H9 (cell line): ENCODE data around the gene TTC28. TPM values are rescaled to one million over a fixed set of nuclear protein-coding genes. Genes with fewer than 3 reads are reported as not detected.

Experiments
- DNase-seq: peaks from one replicate; pipeline ENCODE4 v3.0.0-alpha.2; 2017
- H2AFZ ChIP-seq: one replicate; pipeline ENCODE4 v1.6.1; 2013; ENCODE audit warnings: mild to moderate bottlenecking, low read length, control low read depth, moderate library complexity
- H2AK5ac ChIP-seq: 2 replicates; pipeline ENCODE4 v1.6.1; 2013; ENCODE audit warnings: low read length, control low read depth, mixed read lengths; ENCODE audit not compliant: insufficient read length
- H2BK120ac ChIP-seq: one replicate; pipeline ENCODE4 v1.6.1; 2013; ENCODE audit warnings: low read depth, mild to moderate bottlenecking, low read length, control low read depth, inconsistent platforms; ENCODE audit not compliant: poor library complexity, severe bottlenecking
- H2BK12ac ChIP-seq: 2 replicates; pipeline ENCODE4 v1.6.1; 2013; ENCODE audit warnings: low read length, control low read depth, mixed read lengths, low read depth; ENCODE audit not compliant: insufficient read length
- H2BK15ac ChIP-seq: 2 replicates; pipeline ENCODE4 v1.6.1; 2013; ENCODE audit warnings: low read depth, low read length, control low read depth
- H2BK20ac ChIP-seq: one replicate; pipeline ENCODE4 v1.6.1; 2013; ENCODE audit warnings: low read depth, mild to moderate bottlenecking, low read length, control low read depth, inconsistent platforms; ENCODE audit not compliant: poor library complexity, severe bottlenecking
- H2BK5ac ChIP-seq: 2 replicates; pipeline ENCODE4 v1.6.1; 2013; ENCODE audit warnings: low read length, control low read depth, mixed read lengths; ENCODE audit not compliant: insufficient read length
- H3K14ac ChIP-seq: 2 replicates; pipeline ENCODE4 v1.6.1; 2013; ENCODE audit warnings: low read length, control low read depth; ENCODE audit not compliant: insufficient read depth
- H3K18ac ChIP-seq: 2 replicates; pipeline ENCODE4 v1.6.1; 2013; ENCODE audit warnings: low read depth, mild to moderate bottlenecking, mixed read lengths, low read length, control low read depth; ENCODE audit not compliant: insufficient read length
- H3K23ac ChIP-seq: 2 replicates; pipeline ENCODE4 v1.6.1; 2013; ENCODE audit warnings: low read length, control low read depth, mixed read lengths, low read depth; ENCODE audit not compliant: insufficient read length
- H3K23me2 ChIP-seq: 2 replicates; pipeline ENCODE4 v1.6.1; 2013; ENCODE audit warnings: low read depth, mild to moderate bottlenecking, mixed read lengths, low read length, control low read depth; ENCODE audit not compliant: insufficient read length, poor library complexity, severe bottlenecking
- H3K27ac ChIP-seq: 2 replicates; pipeline ENCODE4 v1.5.1; 2013; ENCODE audit warnings: low read length, control low read depth, mixed read lengths, low read depth; ENCODE audit not compliant: insufficient read length
- H3K27me3 ChIP-seq: 2 replicates; pipeline ENCODE4 v1.6.1; 2013; ENCODE audit warnings: low read length, control low read depth, inconsistent platforms; ENCODE audit not compliant: insufficient read depth
- H3K4ac ChIP-seq: 2 replicates; pipeline ENCODE4 v1.6.1; 2013; ENCODE audit warnings: low read depth, mild to moderate bottlenecking, control low read depth, inconsistent platforms, low read length, moderate library complexity
- H3K4me1 ChIP-seq: 2 replicates; pipeline ENCODE4 v1.6.1; 2013; ENCODE audit warnings: low read length, control low read depth, inconsistent platforms; ENCODE audit not compliant: insufficient read depth
- H3K4me2 ChIP-seq: 2 replicates; pipeline ENCODE4 v1.6.1; 2013; ENCODE audit warnings: low read length, control low read depth, mixed read lengths; ENCODE audit not compliant: insufficient read length, insufficient read depth
- H3K56ac ChIP-seq: 2 replicates; pipeline ENCODE4 v1.6.1; 2013; ENCODE audit warnings: low read depth, mild to moderate bottlenecking, mixed read lengths, low read length, control low read depth; ENCODE audit not compliant: insufficient read length
- H3K79me1 ChIP-seq: 2 replicates; pipeline ENCODE4 v1.6.1; 2013; ENCODE audit warnings: low read depth, mild to moderate bottlenecking, moderate library complexity, low read length, control low read depth, inconsistent platforms; ENCODE audit not compliant: insufficient read depth, poor library complexity, severe bottlenecking
- H3K79me2 ChIP-seq: 2 replicates; pipeline ENCODE4 v1.6.1; 2013; ENCODE audit warnings: low read length, control low read depth, inconsistent platforms; ENCODE audit not compliant: insufficient read depth
- H3K9ac ChIP-seq: 2 replicates; pipeline ENCODE4 v1.6.1; 2013; ENCODE audit warnings: low read length, control low read depth, mixed read lengths; ENCODE audit not compliant: insufficient read length; ENCODE audit errors: extremely low read depth
- H3K9me3 ChIP-seq: one replicate; pipeline ENCODE4 v1.6.1; 2013; ENCODE audit warnings: low read depth, low read length, inconsistent platforms; ENCODE audit not compliant: control insufficient read depth
- H3T11ph ChIP-seq: one replicate; pipeline ENCODE4 v1.6.1; 2013; ENCODE audit warnings: mild to moderate bottlenecking, low read length, control low read depth, inconsistent platforms
- H4K20me1 ChIP-seq: one replicate; pipeline ENCODE4 v1.6.1; 2013; ENCODE audit not compliant: control insufficient read depth, insufficient read length, insufficient read depth
- H4K5ac ChIP-seq: 2 replicates; pipeline ENCODE4 v1.6.1; 2013; ENCODE audit warnings: low read depth, mild to moderate bottlenecking, mixed read lengths, low read length, control low read depth; ENCODE audit not compliant: insufficient read length
- H4K8ac ChIP-seq: replicated peaks from 2 replicates; pipeline ENCODE4 v1.6.1; 2013; ENCODE audit warnings: low read length, control low read depth, mixed read lengths, low read depth; ENCODE audit not compliant: insufficient read length
- H4K91ac ChIP-seq: 2 replicates; pipeline ENCODE4 v1.6.1; 2013; ENCODE audit warnings: low read depth, mild to moderate bottlenecking, moderate library complexity, mixed read lengths, low read length, control low read depth; ENCODE audit not compliant: insufficient read length
- H3K27ac Mint-ChIP-seq, 3 experiments: 2 replicates in 2 of 3; 3 replicates in 1 of 3; pipeline ENCODE4 v1.8.0; 2020 to 2021; ENCODE audit warnings: mixed read lengths in 3 of 3, mild to moderate bottlenecking in 1 of 3, moderate library complexity in 1 of 3
- H3K27me3 Mint-ChIP-seq: 2 replicates; pipeline ENCODE4 v1.8.0; 2021; ENCODE audit warnings: low read depth, mild to moderate bottlenecking, moderate library complexity, mixed read lengths
- H3K36me3 Mint-ChIP-seq, 3 experiments: 2 replicates in 2 of 3; 3 replicates in 1 of 3; pipeline ENCODE4 v1.8.0; 2020 to 2021; ENCODE audit warnings: low read depth in 3 of 3, mixed read lengths in 3 of 3; ENCODE audit not compliant: insufficient read depth in 1 of 3
- H3K4me1 Mint-ChIP-seq, 2 experiments: 2 replicates each; pipeline ENCODE4 v1.8.0; 2020; ENCODE audit warnings: mixed read lengths in 2 of 2
- H3K4me3 Mint-ChIP-seq, 2 experiments: 2 replicates in 1 of 2; 3 replicates in 1 of 2; pipeline ENCODE4 v1.8.0; 2020 to 2021; ENCODE audit warnings: mild to moderate bottlenecking in 2 of 2, mixed read lengths in 2 of 2, moderate library complexity in 1 of 2
- H3K9me3 Mint-ChIP-seq, 2 experiments: 2 replicates in 1 of 2; 3 replicates in 1 of 2; pipeline ENCODE4 v1.8.0; 2020; ENCODE audit warnings: mild to moderate bottlenecking in 2 of 2, mixed read lengths in 2 of 2, moderate library complexity in 1 of 2
- WGBS: extraction: QIAGEN DNeasy Blood & Tissue Kit; methylation state at CpG from one replicate; pipeline ENCODE4 v1.1.7; 2013; ENCODE audit warnings: missing lambda C conversion rate, low lambda C conversion rate, mixed read lengths; ENCODE audit not compliant: insufficient read length; ENCODE audit errors: extremely low coverage; 5-methylcytosine and 5-hydroxymethylcytosine counted together
- total RNA-seq: library from RNA; stranded (reverse); gene quantifications from 2 replicates; pipeline ENCODE4 v1.2.1, GENCODE V29; 2021
- TF ChIP-seq, protein P1 (sequence below): fragments of 200-600 bp; sonication (generic); conservative IDR thresholded peaks from 3 replicates; pipeline ENCODE4 v1.8.0; 2021; ENCODE audit warnings: antibody characterized with exemption, mild to moderate bottlenecking

TTC28 gene
- total RNA-seq, 1 experiment from 2014 or later = 13.6 TPM

DNA sequence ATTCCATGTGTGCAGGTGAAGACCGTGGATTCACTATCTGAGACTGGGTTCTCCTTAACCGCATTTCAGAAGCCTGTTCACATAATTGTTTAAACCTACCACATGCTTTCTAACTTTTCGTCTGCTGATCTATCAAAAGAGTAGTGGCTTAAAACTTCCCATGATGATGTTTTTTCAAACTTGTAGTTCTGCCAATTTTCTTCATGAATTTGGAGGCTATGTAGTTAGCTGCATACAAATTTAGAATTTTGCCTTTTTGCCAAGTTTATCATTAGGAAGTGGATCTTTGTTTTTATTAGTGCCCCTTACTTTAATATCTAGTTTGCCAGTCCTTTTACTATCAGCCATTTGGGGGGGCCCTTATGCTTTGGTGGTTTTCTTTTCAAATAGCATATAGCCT lies 703.1 kb downstream of the TTC28 start:
- Mint-ChIP-seq H3K4me1 (peaks cover 18 to 22% of the 10 kb centered on the region in 2 experiments), H3K27me3 (no peaks in the 10 kb centered on the region), H3K36me3 (peaks cover 0 to 2% (median 0%) of the 10 kb centered on the region in 3 experiments; a peak in 1 of 7 replicates), H3K9me3 (no peaks in the 10 kb centered on the region), H3K27ac (no peak overlapping the region), H3K4me3 (no peak overlapping the region)
- Histone ChIP-seq H3K23ac (no peak overlapping the region), H4K20me1 (no peaks in the 10 kb centered on the region), H3K27ac (no peak overlapping the region), H4K8ac (no peak overlapping the region), H3K4me2 (no peak overlapping the region), H3K4me1 (peaks cover 3% of the 10 kb centered on the region; the same call in 1 of the 2 replicates), H4K91ac (no peak overlapping the region), H3K9ac (no peak overlapping the region), H3K23me2 (no peaks in the 10 kb centered on the region), H2AK5ac (no peak overlapping the region), H3K79me2 (no peaks in the 10 kb centered on the region), H4K5ac (no peak overlapping the region), H2BK120ac (no peak overlapping the region), H2BK20ac (no peak overlapping the region), H3K18ac (no peak overlapping the region), H3K56ac (no peak overlapping the region), H2AFZ (no peak overlapping the region), H2BK5ac (no peak overlapping the region), H2BK15ac (no peak overlapping the region), H3K14ac (no peak overlapping the region), H3T11ph (no peak overlapping the region), H3K79me1 (no peaks in the 10 kb centered on the region), H3K27me3 (no peaks in the 10 kb centered on the region), H3K9me3 (no peaks in the 10 kb centered on the region), H2BK12ac (no peak overlapping the region), H3K4ac (no peak overlapping the region)
- TF ChIP-seq, protein P1, sequence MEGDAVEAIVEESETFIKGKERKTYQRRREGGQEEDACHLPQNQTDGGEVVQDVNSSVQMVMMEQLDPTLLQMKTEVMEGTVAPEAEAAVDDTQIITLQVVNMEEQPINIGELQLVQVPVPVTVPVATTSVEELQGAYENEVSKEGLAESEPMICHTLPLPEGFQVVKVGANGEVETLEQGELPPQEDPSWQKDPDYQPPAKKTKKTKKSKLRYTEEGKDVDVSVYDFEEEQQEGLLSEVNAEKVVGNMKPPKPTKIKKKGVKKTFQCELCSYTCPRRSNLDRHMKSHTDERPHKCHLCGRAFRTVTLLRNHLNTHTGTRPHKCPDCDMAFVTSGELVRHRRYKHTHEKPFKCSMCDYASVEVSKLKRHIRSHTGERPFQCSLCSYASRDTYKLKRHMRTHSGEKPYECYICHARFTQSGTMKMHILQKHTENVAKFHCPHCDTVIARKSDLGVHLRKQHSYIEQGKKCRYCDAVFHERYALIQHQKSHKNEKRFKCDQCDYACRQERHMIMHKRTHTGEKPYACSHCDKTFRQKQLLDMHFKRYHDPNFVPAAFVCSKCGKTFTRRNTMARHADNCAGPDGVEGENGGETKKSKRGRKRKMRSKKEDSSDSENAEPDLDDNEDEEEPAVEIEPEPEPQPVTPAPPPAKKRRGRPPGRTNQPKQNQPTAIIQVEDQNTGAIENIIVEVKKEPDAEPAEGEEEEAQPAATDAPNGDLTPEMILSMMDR = no peak
- DNase-seq = no peak
- WGBS = no CpG with 5 or more reads among the region's 3 CpGs
